HCT116 (cell line): ENCODE measurements around the gene ACOT9. TPM values are rescaled to one million over a fixed set of nuclear protein-coding genes. Genes with fewer than 3 reads are reported as not detected.

Experiments used
- ATAC-seq: fragments of 200-7000 bp; cut with Tn5 transposase; 2 replicates; pipeline ENCODE4 v1.9.1; 2020; ENCODE audit warnings: mild to moderate bottlenecking, moderate library complexity
- BruUV-seq: library from RNA; stranded (reverse); fragments of 400-500 nt; replicated peaks from 2 replicates; lab custom pipeline; 2021; lab: Mats Ljungman, UMichigan
- CTCF ChIA-PET: fragments of 300-600 bp; sonication (Branson Sonifier 250); formaldehyde crosslinking; loops from one replicate; lab custom pipeline; 2021; ENCODE audit warnings: antibody characterized with exemption; lab: Charles Lee
- POLR2A ChIA-PET: fragments of 300-600, 350-600 bp; sonication (Branson Sonifier 250); formaldehyde crosslinking; loops from one replicate; lab custom pipeline; 2021; ENCODE audit warnings: antibody characterized with exemption; lab: Charles Lee
- RAD21 ChIA-PET, 2 experiments: fragments of 300-600 bp; sonication (Branson Sonifier 250); formaldehyde crosslinking; loops; one replicate each; lab custom pipeline; 2023; ENCODE audit warnings: low total read pairs in 2 of 2; ENCODE audit not compliant: uncharacterized antibody in 2 of 2, unreplicated experiment in 2 of 2, low non-redundant PET in 1 of 2; lab: Charles Lee
- DNase-seq: peaks from one replicate; pipeline ENCODE4 v3.0.0-alpha.2; 2010; ENCODE audit warnings: low read depth, low spot score
- H2AFZ ChIP-seq: fragments of 200-600 bp; shearing (Covaris generic), sonication (generic); 2 replicates; pipeline ENCODE4 v1.6.1; 2017; ENCODE audit warnings: low read depth, mixed run types, mixed read lengths, antibody characterized with exemption, low read length; ENCODE audit not compliant: poor library complexity, severe bottlenecking
- H3K27ac ChIP-seq: 2 replicates; pipeline ENCODE4 v1.5.1; 2012; ENCODE audit warnings: low read depth, low read length
- H3K27me3 ChIP-seq: fragments of 200-600 bp; sonication (generic); 2 replicates; pipeline ENCODE4 v1.6.1; 2016; ENCODE audit warnings: mixed run types, low read length, mixed read lengths; ENCODE audit not compliant: insufficient read depth
- H3K36me3 ChIP-seq, 2 experiments: fragments of 200-500 bp in 1 of 2; fragments of 200-600 bp in 1 of 2; sonication (Bioruptor generic) in 1 of 2; sonication (generic) in 1 of 2; 2 replicates each; pipeline versions ENCODE4 v1.5.1 to v1.6.1; 2014 to 2016; ENCODE audit warnings: low read length in 2 of 2, inconsistent platforms in 1 of 2, mixed read lengths in 1 of 2, mixed run types in 1 of 2; ENCODE audit not compliant: insufficient read depth in 2 of 2, control insufficient read depth in 1 of 2
- H3K4me1 ChIP-seq, 2 experiments: fragments of 200-600 bp in 1 of 2; sonication (generic) in 1 of 2; 2 replicates each; pipeline versions ENCODE4 v1.5.1 to v1.6.1; 2012 to 2017; ENCODE audit warnings: low read length in 2 of 2, inconsistent platforms in 1 of 2, mild to moderate bottlenecking in 1 of 2, mixed read lengths in 1 of 2, mixed run types in 1 of 2, moderate library complexity in 1 of 2; ENCODE audit not compliant: insufficient read depth in 2 of 2, control insufficient read depth in 1 of 2
- H3K4me2 ChIP-seq: fragments of 200-600 bp; sonication (generic); 2 replicates; pipeline ENCODE4 v1.6.1; 2017; ENCODE audit warnings: mixed run types, low read length, mixed read lengths
- H3K4me3 ChIP-seq, 2 experiments: fragments of 200-600 bp in 1 of 2; sonication (generic) in 1 of 2; replicated peaks in 1 of 2; 2 replicates each; pipeline ENCODE4 v1.5.1; 2011 to 2016; ENCODE audit warnings: low read length in 2 of 2, control low read depth in 1 of 2, low read depth in 1 of 2, mild to moderate bottlenecking in 1 of 2, mixed read lengths in 1 of 2, mixed run types in 1 of 2
- H3K79me2 ChIP-seq: fragments of 200-600 bp; sonication (generic); 2 replicates; pipeline ENCODE4 v1.6.1; 2017; ENCODE audit warnings: mild to moderate bottlenecking, mixed run types, low read length, moderate library complexity, mixed read lengths; ENCODE audit not compliant: insufficient read depth
- H3K9ac ChIP-seq: fragments of 200-600 bp; sonication (generic); 2 replicates; pipeline ENCODE4 v1.6.1; 2016; ENCODE audit warnings: low read length, mixed read lengths
- H3K9me2 ChIP-seq: fragments of 200-600 bp; sonication (generic), shearing (Covaris generic); 2 replicates; pipeline ENCODE4 v1.6.1; 2017; ENCODE audit warnings: mixed run types, mild to moderate bottlenecking, moderate library complexity; ENCODE audit not compliant: insufficient read depth
- H3K9me3 ChIP-seq, 2 experiments: fragments of 200-500 bp in 1 of 2; fragments of 200-600 bp in 1 of 2; sonication (Bioruptor generic) in 1 of 2; sonication (generic) in 1 of 2; 2 replicates each; pipeline ENCODE4 v1.6.1; 2014 to 2017; ENCODE audit warnings: low read length in 2 of 2, mixed read lengths in 2 of 2, inconsistent platforms in 1 of 2, low read depth in 1 of 2, mild to moderate bottlenecking in 1 of 2, mixed run types in 1 of 2, moderate library complexity in 1 of 2; ENCODE audit not compliant: control insufficient read depth in 1 of 2, insufficient read depth in 1 of 2
- H4K20me1 ChIP-seq: fragments of 200-600 bp; sonication (generic), shearing (Covaris generic); 2 replicates; pipeline ENCODE4 v1.6.1; 2017; ENCODE audit warnings: mixed run types, mild to moderate bottlenecking, moderate library complexity; ENCODE audit not compliant: insufficient read depth
- EGR1 ChIP-seq: IDR thresholded peaks from 2 replicates; pipeline ENCODE4 v1.6.1; 2012; ENCODE audit warnings: low read depth
- POLR2A ChIP-seq: IDR thresholded peaks from 2 replicates; pipeline ENCODE4 v1.7.0; 2011; ENCODE audit warnings: borderline replicate concordance; ENCODE audit not compliant: insufficient read depth, insufficient read length; ENCODE audit errors: extremely low read depth
- POLR2AphosphoS5 ChIP-seq: IDR thresholded peaks from 2 replicates; pipeline ENCODE4 v1.6.1; 2011; ENCODE audit warnings: mild to moderate bottlenecking, low read depth, low read length, moderate library complexity
- YY1 ChIP-seq: IDR thresholded peaks from 2 replicates; pipeline ENCODE4 v1.6.1; 2011; ENCODE audit warnings: low read length, low read depth, moderate library complexity, mild to moderate bottlenecking; ENCODE audit not compliant: insufficient replicate concordance; ENCODE audit errors: extremely low read depth
- intact Hi-C: fragments of 100-400 bp; cut with micrococcal nuclease; formaldehyde crosslinking; loops from 2 replicates; pipeline ENCODE4 v1.10.0; 2022
- total RNA-seq: library from RNA; stranded (reverse); gene quantifications from one replicate; pipeline ENCODE4 v1.2.1, GENCODE V29; 2021; ENCODE audit not compliant: unreplicated experiment
- TF ChIP-seq, protein P1 (sequence below): IDR thresholded peaks from 2 replicates; pipeline ENCODE4 v1.6.1; 2012

ACOT9 gene
- total RNA-seq, 1 experiment from 2014 or later = 59.7 TPM

DNA sequence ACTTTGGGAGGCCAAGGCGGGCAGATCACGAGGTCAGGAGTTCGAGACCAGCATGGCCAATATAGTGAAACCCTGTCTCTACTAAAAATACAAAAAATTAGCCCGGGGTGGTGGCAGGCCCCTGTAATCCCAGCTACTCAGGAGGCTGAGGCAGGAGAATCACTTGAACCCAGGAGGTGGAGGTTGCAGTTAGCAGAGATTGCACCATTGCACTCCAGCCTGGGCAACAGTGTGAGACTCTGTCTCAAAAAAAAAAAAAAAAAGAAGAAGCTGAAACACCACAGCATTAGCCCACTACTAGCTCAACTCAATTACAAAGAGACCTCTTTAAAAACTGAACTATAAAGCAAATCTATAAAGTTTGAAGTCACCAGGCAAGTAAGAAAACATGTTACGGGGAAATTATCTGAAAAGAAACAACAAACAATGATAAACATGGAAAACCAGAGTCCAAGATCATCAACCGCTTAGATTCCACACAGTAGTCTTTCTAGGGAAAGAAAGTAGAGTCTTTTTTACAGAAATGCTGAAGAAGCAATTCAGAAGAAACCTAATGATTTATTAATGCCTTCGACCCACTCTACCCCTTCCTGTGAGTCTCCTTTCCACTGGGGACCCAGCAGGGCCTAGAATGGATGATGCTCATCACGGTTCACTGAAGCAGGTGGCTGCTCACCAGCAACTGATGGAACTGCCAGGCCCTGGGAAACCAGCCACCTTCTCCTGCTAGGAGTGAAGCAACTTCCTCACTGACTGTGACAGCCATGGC is 46.5 kb upstream of the ACOT9 start:
- ChIA-PET CTCF (no interaction called here), POLR2A (interaction anchor here (7.7 kb wide), 1 partner anchor 112 kb away, joined by 75 read pairs; no protein-coding TSS in a partner anchor), RAD21 (no interaction called here)
- no peak overlapping the region for H3K4me3 ChIP-seq
- intact Hi-C loops = loop anchor here (2.0 kb wide), 1 partner anchor 17 kb away; no protein-coding TSS in a partner anchor
- H2AFZ ChIP-seq = no peak overlapping the region
- H4K20me1 ChIP-seq = 0 out of 2 replicates have a peak, but pooled peaks cover 6% of the 10 kb centered on the region
- no peaks in the 10 kb centered on the region for H3K9me3 ChIP-seq
- H3K9me2 ChIP-seq = no peaks in the 10 kb centered on the region
- no TSS peak for BruUV-seq
- TF ChIP-seq, protein P1, sequence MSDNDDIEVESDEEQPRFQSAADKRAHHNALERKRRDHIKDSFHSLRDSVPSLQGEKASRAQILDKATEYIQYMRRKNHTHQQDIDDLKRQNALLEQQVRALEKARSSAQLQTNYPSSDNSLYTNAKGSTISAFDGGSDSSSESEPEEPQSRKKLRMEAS = no peak
- no peak for TF ChIP-seq POLR2AphosphoS5
- TF ChIP-seq POLR2A = no peak
- TF ChIP-seq, all 23 proteins: peak for 0
- peaks cover 2 to 8% of the 10 kb centered on the region in 2 experiments; a peak in 2 of 4 replicates for H3K36me3 ChIP-seq
- no peaks in the 10 kb centered on the region for H3K27me3 ChIP-seq
- 0 out of 2 replicates have a peak overlapping the region, but pooled peaks have one; percentile 14 for H3K27ac ChIP-seq
- peaks cover 25 to 35% of the 10 kb centered on the region in 2 experiments for H3K4me1 ChIP-seq
- DNase-seq = no peak
- no peak for ATAC-seq
- peaks cover 7% of the 10 kb centered on the region; the same call in 1 of the 2 replicates for H3K79me2 ChIP-seq
- H3K4me2 ChIP-seq = no peak overlapping the region
- no peak overlapping the region for H3K9ac ChIP-seq

DNA sequence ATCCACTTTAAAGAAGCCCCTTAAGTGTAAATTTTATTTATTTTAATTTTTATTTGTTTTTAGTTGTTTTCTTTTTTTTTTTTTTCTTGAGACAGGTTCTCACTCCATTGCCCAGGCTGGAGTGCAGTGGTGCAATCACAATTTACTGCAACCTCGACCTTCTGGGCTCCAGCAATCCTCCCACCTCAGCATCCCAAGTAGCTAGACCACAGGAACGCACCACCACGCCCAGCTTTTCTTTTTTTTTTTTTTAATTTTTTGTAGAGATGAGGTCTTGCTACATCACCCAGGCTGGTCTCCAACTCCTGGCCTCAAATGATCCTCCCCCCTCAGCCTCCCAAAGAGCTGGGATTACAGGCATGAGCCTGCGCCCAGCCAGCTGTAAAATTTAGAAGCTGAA is 45.9 kb upstream of the ACOT9 start:
- Histone ChIP-seq H3K27me3 (no peaks in the 10 kb centered on the region), H3K4me3 (no peak overlapping the region), H4K20me1 (0 out of 2 replicates have a peak, but pooled peaks cover 6% of the 10 kb centered on the region)
- POLR2A ChIA-PET = interaction anchor here (2.8 to 7.7 kb wide), 2 partner anchors 100 to 112 kb away, joined by 10 to 75 read pairs; no protein-coding TSS in a partner anchor
- TF ChIP-seq EGR1 (no peak), YY1 (no peak)
- TF ChIP-seq, all 23 proteins: peak for 0
- Histone ChIP-seq H3K79me2 (peaks cover 13% of the 10 kb centered on the region), H3K36me3 (peaks cover 4 to 14% of the 10 kb centered on the region in 2 experiments), H3K9me2 (no peaks in the 10 kb centered on the region), H3K27ac (peak overlapping the region; percentile 53; the same call in 1 of the 2 replicates), H3K4me2 (no peak overlapping the region), H3K9me3 (no peaks in the 10 kb centered on the region), H3K4me1 (peaks cover 21 to 41% of the 10 kb centered on the region in 2 experiments), H3K9ac (no peak overlapping the region), H2AFZ (no peak overlapping the region)
- BruUV-seq = no TSS peak
- RAD21 ChIA-PET = interaction anchor here in 1 of 2 experiments (0.7 kb wide), 1 partner anchor 111 kb away, joined by 5 read pairs; no protein-coding TSS in a partner anchor
- DNase-seq (no peak), ATAC-seq (no peak)
- CTCF ChIA-PET = no interaction called here
- intact Hi-C loops = loop anchor here (2.0 kb wide), 1 partner anchor 18 kb away; no protein-coding TSS in a partner anchor
